T-cell (primary cell): ENCODE data around the gene ENOX1. TPM values are rescaled to one million over a fixed set of nuclear protein-coding genes. Genes with fewer than 3 reads are reported as not detected.

Experiments used
- ATAC-seq, 4 experiments: fragments of 200-7000 bp in 3 of 4; fragments of 150-1000 bp in 1 of 4; cut with Tn5 transposase; replicated peaks in 1 of 4; 1 replicate in 3 of 4; 2 replicates in 1 of 4; pipeline ENCODE4 v1.10.0; 2021; ENCODE audit warnings: moderate library complexity in 3 of 4, mild to moderate bottlenecking in 2 of 4, moderate number of reproducible peaks in 1 of 4
- CTCF ChIA-PET, 2 donors: fragments of 300-600 bp; sonication (Branson Sonifier 250); formaldehyde crosslinking; loops; one replicate each; lab custom pipeline; 2022; ENCODE audit warnings: antibody characterized with exemption in 2 of 2; lab: Charles Lee
- POLR2A ChIA-PET, 2 donors: fragments of 300-600 bp; sonication (Branson Sonifier 250); formaldehyde crosslinking; loops; one replicate each; lab custom pipeline; 2022; ENCODE audit warnings: antibody characterized with exemption in 2 of 2; lab: Charles Lee
- DNase-seq, 35 experiments: peaks; one replicate each; pipeline versions ENCODE4 v3.0.0 to v3.0.0-alpha.2; 2013 to 2023
- H3K27ac ChIP-seq: one replicate; pipeline ENCODE4 v1.5.1; 2013; ENCODE audit warnings: low read length
- H3K27me3 ChIP-seq, 2 experiments: replicated peaks in 1 of 2; 1 replicate in 1 of 2; 2 replicates in 1 of 2; pipeline versions ENCODE4 v1.6.1 to v1.7.0; 2013; ENCODE audit warnings: low read length in 1 of 2, mixed read lengths in 1 of 2; ENCODE audit not compliant: control insufficient read depth in 2 of 2, insufficient read depth in 2 of 2; ENCODE audit errors: extremely low read depth in 1 of 2
- H3K36me3 ChIP-seq, 2 donors: 1 replicate in 1 of 2; 2 replicates in 1 of 2; pipeline versions ENCODE4 v1.6.1 to v1.7.0; 2013; ENCODE audit warnings: low read length in 1 of 2; ENCODE audit not compliant: control insufficient read depth in 2 of 2, insufficient read depth in 1 of 2; ENCODE audit errors: extremely low read depth in 1 of 2
- H3K4me1 ChIP-seq, 2 experiments: 1 replicate in 1 of 2; 2 replicates in 1 of 2; pipeline versions ENCODE4 v1.6.1 to v1.7.0; 2013; ENCODE audit warnings: low read length in 2 of 2, mixed read lengths in 1 of 2; ENCODE audit not compliant: insufficient read depth in 2 of 2, control insufficient read depth in 1 of 2; ENCODE audit errors: extremely low read depth in 1 of 2
- H3K4me3 ChIP-seq, 2 donors: 1 replicate in 1 of 2; 2 replicates in 1 of 2; pipeline versions ENCODE4 v1.5.1 to v1.7.0; 2013; ENCODE audit warnings: mild to moderate bottlenecking in 2 of 2, low read length in 1 of 2, moderate library complexity in 1 of 2; ENCODE audit not compliant: control insufficient read depth in 1 of 2; ENCODE audit errors: extremely low read depth in 1 of 2
- H3K9me3 ChIP-seq: 2 replicates; pipeline ENCODE4 v1.7.0; 2013
- H3K27ac Mint-ChIP-seq, 2 donors: one replicate each; pipeline ENCODE4 v1.8.0; 2020 to 2021; ENCODE audit warnings: mild to moderate bottlenecking in 2 of 2, mixed read lengths in 2 of 2
- H3K27me3 Mint-ChIP-seq, 2 donors: one replicate each; pipeline ENCODE4 v1.8.0; 2021 to 2022; ENCODE audit warnings: mixed read lengths in 2 of 2
- H3K36me3 Mint-ChIP-seq: one replicate; pipeline ENCODE4 v1.8.0; 2021; ENCODE audit warnings: mixed read lengths
- H3K4me1 Mint-ChIP-seq, 3 donors: one replicate each; pipeline ENCODE4 v1.8.0; 2020 to 2022; ENCODE audit warnings: mixed read lengths in 3 of 3, mild to moderate bottlenecking in 1 of 3
- H3K4me3 Mint-ChIP-seq, 3 donors: one replicate each; pipeline ENCODE4 v1.8.0; 2020 to 2022; ENCODE audit warnings: mild to moderate bottlenecking in 3 of 3, mixed read lengths in 3 of 3, moderate library complexity in 3 of 3
- H3K9me3 Mint-ChIP-seq, 3 donors: one replicate each; pipeline ENCODE4 v1.8.0; 2020 to 2022; ENCODE audit warnings: mixed read lengths in 3 of 3
- WGBS: methylation state at CpG from one replicate; pipeline ENCODE4 v1.1.5; 2013; ENCODE audit warnings: missing lambda C conversion rate; ENCODE audit not compliant: insufficient coverage; 5-methylcytosine and 5-hydroxymethylcytosine counted together
- total RNA-seq, 35 experiments: library from RNA in 6 of 35; stranded (reverse) in 6 of 35; fragments of 120-200 nt in 1 of 35; gene quantifications; one replicate each; pipeline versions ENCODE4 v1.2.1 to v1.2.4 and lab custom pipeline; 2013 to 2026

ENOX1 gene
- total RNA-seq, 5 donors from 2014 or later (not counting 1 experiment from before 2014, with no cell fraction given) = 0.10 TPM; not detected in 4

GRCh38 chr13:43246382-43246781 is 540.4 kb downstream of the ENOX1 start:
- Histone ChIP-seq H3K36me3 (no peaks in the 10 kb centered on the region), H3K4me1 (no peaks in the 10 kb centered on the region), H3K27me3 (peaks cover 0 to 11% of the 10 kb centered on the region in 2 experiments), H3K9me3 (no peaks in the 10 kb centered on the region), H3K27ac (no peak overlapping the region), H3K4me3 (no peak overlapping the region)
- ChIA-PET POLR2A (no interaction called here), CTCF (no interaction called here)
- WGBS = 40% methylated on average over 3 of the region's 3 CpGs
- H3K36me3 Mint-ChIP-seq = no peaks in the 10 kb centered on the region
- H3K27me3 Mint-ChIP-seq = peaks cover 6 to 18% of the 10 kb centered on the region in 2 donors
- DNase-seq (no peak), ATAC-seq (no peak)
- H3K4me3 Mint-ChIP-seq = no peak overlapping the region
- peaks cover 0 to 7% (median 0%) of the 10 kb centered on the region in 3 donors for H3K4me1 Mint-ChIP-seq
- no peaks in the 10 kb centered on the region for H3K9me3 Mint-ChIP-seq
- H3K27ac Mint-ChIP-seq = no peak overlapping the region

- WGBS = 85% methylated on average over 4 of the region's 8 CpGs
- Histone ChIP-seq H3K27me3 (peaks cover 0 to 11% of the 10 kb centered on the region in 2 experiments), H3K27ac (no peak overlapping the region), H3K36me3 (no peaks in the 10 kb centered on the region), H3K4me1 (no peaks in the 10 kb centered on the region), H3K4me3 (no peak overlapping the region), H3K9me3 (no peaks in the 10 kb centered on the region)
- POLR2A ChIA-PET = no interaction called here
- DNase-seq (no peak), ATAC-seq (no peak)
- CTCF ChIA-PET = no interaction called here
- Mint-ChIP-seq H3K9me3 (no peaks in the 10 kb centered on the region), H3K27ac (no peak overlapping the region), H3K27me3 (peaks cover 6 to 16% of the 10 kb centered on the region in 2 donors), H3K4me3 (no peak overlapping the region), H3K36me3 (no peaks in the 10 kb centered on the region), H3K4me1 (peaks cover 0 to 7% (median 0%) of the 10 kb centered on the region in 3 donors)
Measured at GRCh38 chr13:43245374-43245964, 541.3 kb downstream of the ENOX1 start.

DNA sequence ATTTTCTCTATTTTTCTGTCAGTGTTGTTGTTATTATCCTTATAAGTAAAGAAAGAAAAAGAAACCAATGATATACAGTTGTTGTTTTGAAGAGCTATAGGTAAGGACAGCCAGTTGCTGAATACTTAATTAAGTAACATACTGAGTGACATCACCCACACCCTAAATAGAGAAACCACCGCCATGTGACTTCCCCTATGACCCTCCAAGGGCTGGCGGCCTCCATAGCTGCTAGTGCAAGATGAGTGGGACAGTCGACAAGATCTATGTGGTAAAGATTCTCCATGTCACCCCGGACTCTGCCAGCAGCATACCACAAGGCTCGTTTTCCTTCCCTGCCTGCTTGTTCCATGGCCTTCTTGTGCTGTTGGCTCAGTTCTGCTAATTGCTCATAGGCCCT is 542.3 kb downstream of the ENOX1 start:
- no peak overlapping the region for H3K27ac ChIP-seq
- H3K4me1 ChIP-seq = no peaks in the 10 kb centered on the region
- H3K27me3 ChIP-seq = peaks cover 0 to 11% of the 10 kb centered on the region in 2 experiments
- Mint-ChIP-seq H3K4me1 (peaks cover 0 to 7% (median 0%) of the 10 kb centered on the region in 3 donors), H3K27me3 (peaks cover 6 to 13% of the 10 kb centered on the region in 2 donors), H3K36me3 (no peaks in the 10 kb centered on the region), H3K27ac (no peak overlapping the region), H3K4me3 (no peak overlapping the region), H3K9me3 (no peaks in the 10 kb centered on the region)
- CTCF ChIA-PET = interaction anchor here in 1 of 2 donors (0.6 kb wide), 1 partner anchor 1549 kb away, joined by 3 read pairs; no protein-coding TSS in a partner anchor
- ATAC-seq = no peak
- DNase-seq = no peak
- no peaks in the 10 kb centered on the region for H3K36me3 ChIP-seq
- WGBS = 70% methylated on average over 2 of the region's 5 CpGs
- no peaks in the 10 kb centered on the region for H3K9me3 ChIP-seq
- POLR2A ChIA-PET = no interaction called here
- H3K4me3 ChIP-seq = no peak overlapping the region

- H3K36me3 Mint-ChIP-seq = no peaks in the 10 kb centered on the region
- POLR2A ChIA-PET = no interaction called here
Measured at GRCh38 chr13:43243711-43244110, 543.1 kb downstream of the ENOX1 start.

DNA sequence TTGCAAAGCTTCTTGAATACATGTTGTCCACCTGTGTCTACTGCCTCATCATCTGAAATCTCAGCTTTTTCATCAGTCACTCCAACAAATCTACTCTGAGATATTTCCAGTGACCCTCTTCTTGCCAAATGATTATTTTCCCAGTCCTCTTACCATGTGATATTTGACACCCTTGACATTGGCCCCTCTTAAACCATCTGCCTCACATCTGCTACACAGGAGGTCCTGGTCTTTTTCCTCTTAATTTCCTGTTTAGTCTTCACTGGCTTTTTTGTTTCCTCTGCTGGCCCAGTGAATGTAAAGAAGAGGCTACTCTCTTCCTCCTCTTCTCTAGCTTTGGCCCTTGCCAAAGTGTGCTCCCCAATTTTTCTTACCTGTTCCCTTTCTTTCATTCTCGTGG is 544.7 kb downstream of the ENOX1 start:
- Histone ChIP-seq H3K27ac (no peak overlapping the region), H3K4me1 (no peaks in the 10 kb centered on the region), H3K4me3 (no peak overlapping the region), H3K36me3 (no peaks in the 10 kb centered on the region), H3K9me3 (no peaks in the 10 kb centered on the region), H3K27me3 (peaks cover 0 to 9% of the 10 kb centered on the region in 2 experiments)
- Mint-ChIP-seq H3K4me1 (peaks cover 0 to 7% (median 0%) of the 10 kb centered on the region in 3 donors), H3K4me3 (no peak overlapping the region), H3K9me3 (no peaks in the 10 kb centered on the region), H3K36me3 (no peaks in the 10 kb centered on the region), H3K27me3 (peaks cover 8 to 13% of the 10 kb centered on the region in 2 donors), H3K27ac (no peak overlapping the region)
- POLR2A ChIA-PET = no interaction called here
- DNase-seq (no peak), ATAC-seq (no peak)
- CTCF ChIA-PET = no interaction called here
- WGBS = no CpG with 5 or more reads among the region's 1 CpG

More at GRCh38 chr13:43243711-43244110, 543.1 kb downstream of the ENOX1 start:
- no peak overlapping the region for H3K4me3 ChIP-seq
- Mint-ChIP-seq H3K27me3 (peaks cover 6 to 13% of the 10 kb centered on the region in 2 donors), H3K4me1 (peaks cover 0 to 7% (median 0%) of the 10 kb centered on the region in 3 donors), H3K27ac (no peak overlapping the region), H3K4me3 (no peak overlapping the region), H3K9me3 (no peaks in the 10 kb centered on the region)
- no peak for ATAC-seq
- no peak overlapping the region for H3K27ac ChIP-seq
- CTCF ChIA-PET = no interaction called here
- peaks cover 0 to 11% of the 10 kb centered on the region in 2 experiments for H3K27me3 ChIP-seq
- 44% methylated on average over 1 of the region's 2 CpGs for WGBS
- no peaks in the 10 kb centered on the region for H3K4me1 ChIP-seq
- no peak for DNase-seq
- no peaks in the 10 kb centered on the region for H3K9me3 ChIP-seq
- H3K36me3 ChIP-seq = no peaks in the 10 kb centered on the region

- Mint-ChIP-seq H3K36me3 (no peaks in the 10 kb centered on the region), H3K27me3 (peaks cover 2 to 13% of the 10 kb centered on the region in 2 donors), H3K9me3 (no peaks in the 10 kb centered on the region), H3K4me3 (no peak overlapping the region), H3K27ac (no peak overlapping the region), H3K4me1 (no peaks in the 10 kb centered on the region)
- CTCF ChIA-PET = interaction anchor here in 1 of 2 donors (0.5 kb wide), 1 partner anchor 373 kb away, joined by 5 read pairs; no protein-coding TSS in a partner anchor
- no peak overlapping the region for H3K4me3 ChIP-seq
- H3K27ac ChIP-seq = no peak overlapping the region
- H3K4me1 ChIP-seq = no peaks in the 10 kb centered on the region
- H3K27me3 ChIP-seq = peaks cover 0 to 3% of the 10 kb centered on the region in 2 experiments
- POLR2A ChIA-PET = no interaction called here
- H3K36me3 ChIP-seq = no peaks in the 10 kb centered on the region
- H3K9me3 ChIP-seq = no peaks in the 10 kb centered on the region
- DNase-seq = no peak
- no peak for ATAC-seq
Measured at GRCh38 chr13:43240278-43240677, 546.5 kb downstream of the ENOX1 start.
